Hepatocyte (in vitro differentiated cells): ENCODE data around the gene CORO1C. TPM values are rescaled to one million over a fixed set of nuclear protein-coding genes. Genes with fewer than 3 reads are reported as not detected.
A peak's percentile ranks its signal among the peaks of the same experiment; 100 is the strongest.

Experiments used
- DNase-seq: peaks from one replicate; pipeline ENCODE4 v3.0.0-alpha.2; 2016; ENCODE audit warnings: low spot score
- H2AFZ ChIP-seq: fragments of 200-600 bp; sonication (generic); 2 replicates; pipeline ENCODE4 v1.6.0; 2016; ENCODE audit warnings: antibody characterized with exemption, mild to moderate bottlenecking
- H3K27ac ChIP-seq: fragments of 200-600 bp; sonication (generic); 2 replicates; pipeline ENCODE4 v1.5.1; 2016; ENCODE audit warnings: mild to moderate bottlenecking
- H3K27me3 ChIP-seq: fragments of 200-600 bp; sonication (generic); 2 replicates; pipeline ENCODE4 v1.6.1; 2016
- H3K36me3 ChIP-seq: fragments of 200-600 bp; sonication (generic); replicated peaks from 2 replicates; pipeline ENCODE4 v1.5.1; 2016; ENCODE audit warnings: low read depth; ENCODE audit not compliant: insufficient read depth
- H3K4me1 ChIP-seq: fragments of 200-600 bp; sonication (generic); 2 replicates; pipeline ENCODE4 v1.5.1; 2016; ENCODE audit warnings: mild to moderate bottlenecking, moderate library complexity; ENCODE audit not compliant: insufficient read depth
- H3K4me2 ChIP-seq: fragments of 200-600 bp; sonication (generic); 2 replicates; pipeline ENCODE4 v1.6.0; 2016
- H3K4me3 ChIP-seq: fragments of 200-600 bp; sonication (generic); 2 replicates; pipeline ENCODE4 v1.5.1; 2016; ENCODE audit warnings: mild to moderate bottlenecking
- H3K79me2 ChIP-seq: fragments of 200-600 bp; sonication (generic); 2 replicates; pipeline ENCODE4 v1.6.0; 2017; ENCODE audit warnings: mild to moderate bottlenecking
- H3K9me2 ChIP-seq: fragments of 200-600 bp; sonication (generic); replicated peaks from 2 replicates; pipeline ENCODE4 v1.6.0; 2017; ENCODE audit warnings: mild to moderate bottlenecking; ENCODE audit not compliant: insufficient read depth
- H3K9me3 ChIP-seq: fragments of 200-600 bp; sonication (generic); 2 replicates; pipeline ENCODE4 v1.5.1; 2016; ENCODE audit warnings: low read depth, mild to moderate bottlenecking
- H4K20me1 ChIP-seq: fragments of 200-600 bp; sonication (generic); 2 replicates; pipeline ENCODE4 v1.6.0; 2016; ENCODE audit warnings: mild to moderate bottlenecking; ENCODE audit not compliant: insufficient read depth, poor library complexity, severe bottlenecking
- CTCF ChIP-seq: fragments of 200-600 bp; sonication (generic); IDR thresholded peaks from 2 replicates; pipeline ENCODE4 v1.5.1; 2016; ENCODE audit warnings: antibody characterized with exemption, mild to moderate bottlenecking; ENCODE audit not compliant: poor library complexity
- EZH2 ChIP-seq: fragments of 200-600 bp; sonication (generic); IDR thresholded peaks from 2 replicates; pipeline ENCODE4 v1.6.1; 2016; ENCODE audit warnings: antibody characterized with exemption, mild to moderate bottlenecking, borderline replicate concordance
- EZH2phosphoT487 ChIP-seq: fragments of 200-600 bp; sonication (generic); IDR thresholded peaks from one replicate; pipeline ENCODE4 v1.6.1; 2018; ENCODE audit warnings: antibody characterized with exemption, mild to moderate bottlenecking, low read depth, moderate library complexity; ENCODE audit not compliant: unreplicated experiment, severe bottlenecking
- WGBS: methylation state at CpG from one replicate; pipeline ENCODE4 v1.1.6; 2016; ENCODE audit warnings: low lambda C conversion rate; ENCODE audit errors: missing lambda C conversion rate; 5-methylcytosine and 5-hydroxymethylcytosine counted together
- polyA plus RNA-seq: library from polyadenylated mRNA; unstranded; fragments of >200 nt; fragmentation: Nextera tagmentation; extraction: Ambion mirVana; gene quantifications from 2 replicates; pipeline ENCODE4 v1.2.1, GENCODE V29; 2016
- total RNA-seq: library from RNA; depleted of rRNA; stranded (reverse); fragments of >200 nt; gene quantifications from 2 replicates; pipeline ENCODE4 v1.2.3, GENCODE V29; 2014

Gene CORO1C
- total and polyA plus RNA-seq, 2 experiments from 2014 or later = 110 to 137 TPM

- Histone ChIP-seq H4K20me1 (peaks cover 2% of the 10 kb centered on the region), H3K4me3 (no peak overlapping the region), H3K9me2 (no peaks in the 10 kb centered on the region), H3K79me2 (peaks cover 89% of the 10 kb centered on the region), H3K27me3 (no peaks in the 10 kb centered on the region), H3K4me2 (peak overlapping the region; percentile 30), H3K27ac (peak overlapping the region; percentile 75), H3K36me3 (peaks cover 3% of the 10 kb centered on the region), H2AFZ (no peak overlapping the region), H3K9me3 (no peaks in the 10 kb centered on the region), H3K4me1 (peaks cover 27% of the 10 kb centered on the region)
- 64% methylated on average over 9 of the region's 9 CpGs for WGBS
- DNase-seq = peak; percentile 23
- TF ChIP-seq CTCF = no peak
Measured at GRCh38 chr12:108696111-108696995, 35.0 kb downstream of the CORO1C start.

- Histone ChIP-seq H3K27ac (peak overlapping the region; percentile 75), H3K27me3 (no peaks in the 10 kb centered on the region), H3K4me1 (peaks cover 35% of the 10 kb centered on the region), H3K9me3 (no peaks in the 10 kb centered on the region), H3K4me2 (no peak overlapping the region), H3K4me3 (no peak overlapping the region), H4K20me1 (no peaks in the 10 kb centered on the region), H3K79me2 (peaks cover 85% of the 10 kb centered on the region), H3K9me2 (no peaks in the 10 kb centered on the region), H3K36me3 (no peaks in the 10 kb centered on the region), H2AFZ (no peak overlapping the region)
- peak; percentile 33 for DNase-seq
- no peak for TF ChIP-seq CTCF
- TF ChIP-seq EZH2phosphoT487 = no peak
- no peak for TF ChIP-seq EZH2
- WGBS = 62% methylated on average over 2 of the region's 2 CpGs
Measured at GRCh38 chr12:108694812-108695278, 36.5 kb downstream of the CORO1C start.

DNA sequence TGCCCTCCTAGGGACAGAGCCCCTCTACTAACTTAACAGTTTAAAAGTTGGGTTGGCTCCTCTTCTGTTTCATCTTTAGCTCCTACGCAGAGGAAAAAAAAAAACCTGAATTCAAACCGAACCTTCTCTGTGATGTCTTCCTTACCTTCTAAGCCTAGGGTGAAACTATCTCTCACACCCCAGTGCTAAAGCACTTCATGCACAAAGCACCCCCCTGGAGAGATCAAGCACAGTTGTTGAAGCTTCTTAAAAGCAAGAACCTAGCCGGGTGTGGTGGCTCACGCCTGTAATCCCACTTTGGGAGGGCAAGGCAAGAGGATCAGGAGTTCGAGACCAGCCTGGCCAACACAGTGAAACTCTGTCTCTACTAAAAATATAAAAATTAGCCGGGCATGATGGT, 37.6 kb downstream of the CORO1C start:
- Histone ChIP-seq H3K27ac (peak overlapping the region; percentile 96), H3K36me3 (no peaks in the 10 kb centered on the region), H3K79me2 (peaks cover 74% of the 10 kb centered on the region), H3K4me1 (peaks cover 46% of the 10 kb centered on the region), H3K9me3 (no peaks in the 10 kb centered on the region), H3K9me2 (no peaks in the 10 kb centered on the region), H3K27me3 (no peaks in the 10 kb centered on the region), H2AFZ (no peak overlapping the region), H4K20me1 (no peaks in the 10 kb centered on the region), H3K4me3 (no peak overlapping the region), H3K4me2 (no peak overlapping the region)
- 86% methylated on average over 6 of the region's 6 CpGs for WGBS
- DNase-seq = no peak
- TF ChIP-seq EZH2phosphoT487 = no peak
- TF ChIP-seq CTCF = no peak
- TF ChIP-seq EZH2 = no peak
